HCT116 (cell line): ENCODE results near the gene CTTNBP2. TPM values are rescaled to one million over a fixed set of nuclear protein-coding genes. Genes with fewer than 3 reads are reported as not detected.

Experiments used
- ATAC-seq: fragments of 200-7000 bp; cut with Tn5 transposase; 2 replicates; pipeline ENCODE4 v1.9.1; 2020; ENCODE audit warnings: mild to moderate bottlenecking, moderate library complexity
- BruUV-seq: library from RNA; stranded (reverse); fragments of 400-500 nt; replicated peaks from 2 replicates; lab custom pipeline; 2021; lab: Mats Ljungman, UMichigan
- CTCF ChIA-PET: fragments of 300-600 bp; sonication (Branson Sonifier 250); formaldehyde crosslinking; loops from one replicate; lab custom pipeline; 2021; ENCODE audit warnings: antibody characterized with exemption; lab: Charles Lee
- POLR2A ChIA-PET: fragments of 300-600, 350-600 bp; sonication (Branson Sonifier 250); formaldehyde crosslinking; loops from one replicate; lab custom pipeline; 2021; ENCODE audit warnings: antibody characterized with exemption; lab: Charles Lee
- RAD21 ChIA-PET, 2 experiments: fragments of 300-600 bp; sonication (Branson Sonifier 250); formaldehyde crosslinking; loops; one replicate each; lab custom pipeline; 2023; ENCODE audit warnings: low total read pairs in 2 of 2; ENCODE audit not compliant: uncharacterized antibody in 2 of 2, unreplicated experiment in 2 of 2, low non-redundant PET in 1 of 2; lab: Charles Lee
- DNase-seq: peaks from one replicate; pipeline ENCODE4 v3.0.0-alpha.2; 2010; ENCODE audit warnings: low read depth, low spot score
- H2AFZ ChIP-seq: fragments of 200-600 bp; shearing (Covaris generic), sonication (generic); 2 replicates; pipeline ENCODE4 v1.6.1; 2017; ENCODE audit warnings: low read depth, mixed run types, mixed read lengths, antibody characterized with exemption, low read length; ENCODE audit not compliant: poor library complexity, severe bottlenecking
- H3K27ac ChIP-seq: 2 replicates; pipeline ENCODE4 v1.5.1; 2012; ENCODE audit warnings: low read depth, low read length
- H3K27me3 ChIP-seq: fragments of 200-600 bp; sonication (generic); 2 replicates; pipeline ENCODE4 v1.6.1; 2016; ENCODE audit warnings: mixed run types, low read length, mixed read lengths; ENCODE audit not compliant: insufficient read depth
- H3K36me3 ChIP-seq, 2 experiments: fragments of 200-500 bp in 1 of 2; fragments of 200-600 bp in 1 of 2; sonication (Bioruptor generic) in 1 of 2; sonication (generic) in 1 of 2; 2 replicates each; pipeline versions ENCODE4 v1.5.1 to v1.6.1; 2014 to 2016; ENCODE audit warnings: low read length in 2 of 2, inconsistent platforms in 1 of 2, mixed read lengths in 1 of 2, mixed run types in 1 of 2; ENCODE audit not compliant: insufficient read depth in 2 of 2, control insufficient read depth in 1 of 2
- H3K4me1 ChIP-seq, 2 experiments: fragments of 200-600 bp in 1 of 2; sonication (generic) in 1 of 2; 2 replicates each; pipeline versions ENCODE4 v1.5.1 to v1.6.1; 2012 to 2017; ENCODE audit warnings: low read length in 2 of 2, inconsistent platforms in 1 of 2, mild to moderate bottlenecking in 1 of 2, mixed read lengths in 1 of 2, mixed run types in 1 of 2, moderate library complexity in 1 of 2; ENCODE audit not compliant: insufficient read depth in 2 of 2, control insufficient read depth in 1 of 2
- H3K4me2 ChIP-seq: fragments of 200-600 bp; sonication (generic); 2 replicates; pipeline ENCODE4 v1.6.1; 2017; ENCODE audit warnings: mixed run types, low read length, mixed read lengths
- H3K4me3 ChIP-seq, 2 experiments: fragments of 200-600 bp in 1 of 2; sonication (generic) in 1 of 2; replicated peaks in 1 of 2; 2 replicates each; pipeline ENCODE4 v1.5.1; 2011 to 2016; ENCODE audit warnings: low read length in 2 of 2, control low read depth in 1 of 2, low read depth in 1 of 2, mild to moderate bottlenecking in 1 of 2, mixed read lengths in 1 of 2, mixed run types in 1 of 2
- H3K79me2 ChIP-seq: fragments of 200-600 bp; sonication (generic); 2 replicates; pipeline ENCODE4 v1.6.1; 2017; ENCODE audit warnings: mild to moderate bottlenecking, mixed run types, low read length, moderate library complexity, mixed read lengths; ENCODE audit not compliant: insufficient read depth
- H3K9ac ChIP-seq: fragments of 200-600 bp; sonication (generic); 2 replicates; pipeline ENCODE4 v1.6.1; 2016; ENCODE audit warnings: low read length, mixed read lengths
- H3K9me2 ChIP-seq: fragments of 200-600 bp; sonication (generic), shearing (Covaris generic); 2 replicates; pipeline ENCODE4 v1.6.1; 2017; ENCODE audit warnings: mixed run types, mild to moderate bottlenecking, moderate library complexity; ENCODE audit not compliant: insufficient read depth
- H3K9me3 ChIP-seq, 2 experiments: fragments of 200-500 bp in 1 of 2; fragments of 200-600 bp in 1 of 2; sonication (Bioruptor generic) in 1 of 2; sonication (generic) in 1 of 2; 2 replicates each; pipeline ENCODE4 v1.6.1; 2014 to 2017; ENCODE audit warnings: low read length in 2 of 2, mixed read lengths in 2 of 2, inconsistent platforms in 1 of 2, low read depth in 1 of 2, mild to moderate bottlenecking in 1 of 2, mixed run types in 1 of 2, moderate library complexity in 1 of 2; ENCODE audit not compliant: control insufficient read depth in 1 of 2, insufficient read depth in 1 of 2
- H4K20me1 ChIP-seq: fragments of 200-600 bp; sonication (generic), shearing (Covaris generic); 2 replicates; pipeline ENCODE4 v1.6.1; 2017; ENCODE audit warnings: mixed run types, mild to moderate bottlenecking, moderate library complexity; ENCODE audit not compliant: insufficient read depth
- EGR1 ChIP-seq: IDR thresholded peaks from 2 replicates; pipeline ENCODE4 v1.6.1; 2012; ENCODE audit warnings: low read depth
- ELF1 ChIP-seq: IDR thresholded peaks from 2 replicates; pipeline ENCODE4 v1.6.1; 2012; ENCODE audit warnings: low read depth, borderline replicate concordance
- EZH2phosphoT487 ChIP-seq: fragments of 200-600 bp; IDR thresholded peaks from 2 replicates; pipeline ENCODE4 v1.6.1; 2018; ENCODE audit warnings: antibody characterized with exemption, borderline replicate concordance
- JUND ChIP-seq: IDR thresholded peaks from 2 replicates; pipeline ENCODE4 v1.6.1; 2012
- RAD21 ChIP-seq: IDR thresholded peaks from 2 replicates; pipeline ENCODE4 v1.6.1; 2012; ENCODE audit warnings: low read depth, mild to moderate bottlenecking
- intact Hi-C: fragments of 100-400 bp; cut with micrococcal nuclease; formaldehyde crosslinking; loops from 2 replicates; pipeline ENCODE4 v1.10.0; 2022
- total RNA-seq: library from RNA; stranded (reverse); gene quantifications from one replicate; pipeline ENCODE4 v1.2.1, GENCODE V29; 2021; ENCODE audit not compliant: unreplicated experiment
- TF ChIP-seq, protein P1 (sequence below): IDR thresholded peaks from 2 replicates; pipeline ENCODE4 v1.6.1; 2012
- TF ChIP-seq, protein P2 (sequence below): IDR thresholded peaks from 2 replicates; pipeline ENCODE4 v1.6.1; 2011; ENCODE audit warnings: mild to moderate bottlenecking, low read length, moderate library complexity; ENCODE audit not compliant: insufficient replicate concordance; ENCODE audit errors: extremely low read depth

CTTNBP2 gene
- total RNA-seq, 1 experiment from 2014 or later, result 5.4 TPM

DNA sequence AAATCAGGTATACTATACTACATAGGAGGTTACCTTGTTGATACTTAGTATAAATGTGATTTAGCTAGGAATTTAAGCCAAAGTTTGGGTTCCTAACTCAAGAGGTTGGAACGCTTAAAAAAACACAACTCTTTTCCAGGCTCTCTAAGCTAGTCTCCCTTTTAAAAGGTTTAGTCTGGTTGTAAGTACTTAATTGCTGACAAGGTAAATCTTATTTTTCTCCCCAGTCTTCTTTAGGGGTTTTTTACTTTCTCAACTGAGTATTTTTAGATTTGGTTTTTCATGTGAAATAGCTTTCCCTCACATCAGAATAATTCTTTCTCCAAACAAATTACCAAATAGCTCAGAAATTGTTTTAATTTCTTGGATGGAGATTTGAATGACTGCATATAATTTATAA, 20.8 kb upstream of the CTTNBP2 start:
- no peaks in the 10 kb centered on the region for H3K36me3 ChIP-seq
- no peaks in the 10 kb centered on the region for H3K9me2 ChIP-seq
- no peak overlapping the region for H3K9ac ChIP-seq
- no peak for ATAC-seq
- no peaks in the 10 kb centered on the region for H3K9me3 ChIP-seq
- no peaks in the 10 kb centered on the region for H3K4me1 ChIP-seq
- no peak overlapping the region for H2AFZ ChIP-seq
- no TSS peak for BruUV-seq
- TF ChIP-seq EZH2phosphoT487 (no peak), JUND (no peak), RAD21 (no peak), ELF1 (no peak), EGR1 (no peak)
- TF ChIP-seq, protein P1, sequence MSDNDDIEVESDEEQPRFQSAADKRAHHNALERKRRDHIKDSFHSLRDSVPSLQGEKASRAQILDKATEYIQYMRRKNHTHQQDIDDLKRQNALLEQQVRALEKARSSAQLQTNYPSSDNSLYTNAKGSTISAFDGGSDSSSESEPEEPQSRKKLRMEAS, result no peak
- TF ChIP-seq, protein P2, sequence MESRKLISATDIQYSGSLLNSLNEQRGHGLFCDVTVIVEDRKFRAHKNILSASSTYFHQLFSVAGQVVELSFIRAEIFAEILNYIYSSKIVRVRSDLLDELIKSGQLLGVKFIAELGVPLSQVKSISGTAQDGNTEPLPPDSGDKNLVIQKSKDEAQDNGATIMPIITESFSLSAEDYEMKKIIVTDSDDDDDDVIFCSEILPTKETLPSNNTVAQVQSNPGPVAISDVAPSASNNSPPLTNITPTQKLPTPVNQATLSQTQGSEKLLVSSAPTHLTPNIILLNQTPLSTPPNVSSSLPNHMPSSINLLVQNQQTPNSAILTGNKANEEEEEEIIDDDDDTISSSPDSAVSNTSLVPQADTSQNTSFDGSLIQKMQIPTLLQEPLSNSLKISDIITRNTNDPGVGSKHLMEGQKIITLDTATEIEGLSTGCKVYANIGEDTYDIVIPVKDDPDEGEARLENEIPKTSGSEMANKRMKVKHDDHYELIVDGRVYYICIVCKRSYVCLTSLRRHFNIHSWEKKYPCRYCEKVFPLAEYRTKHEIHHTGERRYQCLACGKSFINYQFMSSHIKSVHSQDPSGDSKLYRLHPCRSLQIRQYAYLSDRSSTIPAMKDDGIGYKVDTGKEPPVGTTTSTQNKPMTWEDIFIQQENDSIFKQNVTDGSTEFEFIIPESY, result no peak
- TF ChIP-seq, all 23 proteins: peak for 0
- Histone ChIP-seq H3K27ac (no peak overlapping the region), H3K4me2 (no peak overlapping the region), H3K4me3 (no peak overlapping the region), H3K27me3 (no peaks in the 10 kb centered on the region), H4K20me1 (no peaks in the 10 kb centered on the region), H3K79me2 (no peaks in the 10 kb centered on the region)
- POLR2A ChIA-PET, result no interaction called here
- CTCF ChIA-PET, result no interaction called here
- no peak for DNase-seq
- RAD21 ChIA-PET, result no interaction called here
- intact Hi-C loops, result no loop called here

DNA sequence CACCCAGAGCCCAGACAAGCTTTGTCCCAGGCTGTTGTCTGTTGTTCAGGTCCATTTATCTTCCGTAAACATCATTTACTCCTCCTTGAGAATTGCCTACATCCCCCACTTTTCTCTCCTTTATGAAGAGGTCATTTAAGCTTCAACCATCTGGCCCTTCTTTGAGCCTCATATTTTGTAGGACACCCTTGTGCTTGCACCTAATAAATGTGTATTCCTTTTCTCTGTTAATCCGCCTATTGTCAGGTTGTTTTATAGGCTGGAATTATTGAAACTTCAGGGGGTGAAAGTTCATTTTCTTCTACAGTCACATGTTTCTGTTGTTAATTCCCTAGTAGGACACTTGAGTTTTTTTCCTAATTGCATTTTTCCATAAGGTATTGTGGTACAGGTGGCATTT, 19.6 kb upstream of the CTTNBP2 start:
- no TSS peak for BruUV-seq
- Histone ChIP-seq H3K4me1 (no peaks in the 10 kb centered on the region), H3K9me3 (no peaks in the 10 kb centered on the region), H3K4me2 (no peak overlapping the region), H3K9me2 (no peaks in the 10 kb centered on the region), H3K27me3 (no peaks in the 10 kb centered on the region), H4K20me1 (no peaks in the 10 kb centered on the region), H3K27ac (no peak overlapping the region)
- no peak for ATAC-seq
- RAD21 ChIA-PET, result no interaction called here
- POLR2A ChIA-PET, result no interaction called here
- no peak for DNase-seq
- CTCF ChIA-PET, result no interaction called here
- TF ChIP-seq ELF1, result no peak
- TF ChIP-seq, all 23 proteins: peak for 0
- no peak overlapping the region for H3K9ac ChIP-seq
- no peaks in the 10 kb centered on the region for H3K79me2 ChIP-seq
- no peak overlapping the region for H2AFZ ChIP-seq
- H3K36me3 ChIP-seq, result no peaks in the 10 kb centered on the region
- no peak overlapping the region for H3K4me3 ChIP-seq
- intact Hi-C loops, result no loop called here
